GM18507 (cell line): ENCODE data around the gene SNED1.

Source experiments
- DNase-seq: peaks from one replicate; pipeline ENCODE4 v3.0.0; 2011; ENCODE audit warnings: low read depth; ENCODE audit not compliant: insufficient read length; ENCODE audit errors: extremely low spot score
- FAIRE-seq: peaks from 2 replicates; lab custom pipeline; 2011; peaks lifted over from hg19 to GRCh38; lab: Jason Lieb, UNC

Gene SNED1

GRCh38 chr2:241000831-241001321 lies 2.5 kb downstream of the SNED1 start:
- DNase-seq (no peak), FAIRE-seq (no peak)

- FAIRE-seq (no peak), DNase-seq (no peak)
These were observed 3.2 kb downstream of the SNED1 start for GRCh38 chr2:241001413-241002274.

GRCh38 chr2:241002275-241003046 lies 4.0 kb downstream of the SNED1 start:
- DNase-seq = no peak
- FAIRE-seq = no peak

- DNase-seq = no peak
- FAIRE-seq = no peak
These were observed 4.6 kb downstream of the SNED1 start for GRCh38 chr2:241003047-241003360.

GRCh38 chr2:241003369-241003768 lies 5.0 kb downstream of the SNED1 start:
- DNase-seq = no peak
- FAIRE-seq = no peak

GRCh38 chr2:241003830-241004564 lies 5.6 kb downstream of the SNED1 start:
- no peak for FAIRE-seq
- DNase-seq = no peak

- FAIRE-seq (no peak), DNase-seq (no peak)
These were observed 7.2 kb downstream of the SNED1 start for GRCh38 chr2:241005569-241005968.

- no peak for FAIRE-seq
- no peak for DNase-seq
These were observed 8.0 kb downstream of the SNED1 start for GRCh38 chr2:241006412-241006811.

GRCh38 chr2:241007111-241007510 lies 8.7 kb downstream of the SNED1 start:
- FAIRE-seq (no peak), DNase-seq (no peak)

- no peak for DNase-seq
- no peak for FAIRE-seq
These were observed 9.7 kb downstream of the SNED1 start for GRCh38 chr2:241007880-241008710.

GRCh38 chr2:241008711-241009121 lies 10.3 kb downstream of the SNED1 start:
- DNase-seq (no peak), FAIRE-seq (no peak)

GRCh38 chr2:241009191-241009590 lies 10.8 kb downstream of the SNED1 start:
- no peak for DNase-seq
- no peak for FAIRE-seq

GRCh38 chr2:241009601-241010530 lies 11.4 kb downstream of the SNED1 start:
- no peak for DNase-seq
- no peak for FAIRE-seq

GRCh38 chr2:241010531-241011295 lies 12.3 kb downstream of the SNED1 start:
- DNase-seq (no peak), FAIRE-seq (no peak)

- FAIRE-seq = no peak
- no peak for DNase-seq
These were observed 12.8 kb downstream of the SNED1 start for GRCh38 chr2:241011296-241011600.

- no peak for DNase-seq
- FAIRE-seq = no peak
These were observed 13.5 kb downstream of the SNED1 start for GRCh38 chr2:241011751-241012510.

- FAIRE-seq (no peak), DNase-seq (no peak)
These were observed 15.8 kb downstream of the SNED1 start for GRCh38 chr2:241014224-241014623.
